Measurements from ENCODE around the gene RPH3AL. TPM values are rescaled to one million over a fixed set of nuclear protein-coding genes. Genes with fewer than 3 reads are reported as not detected.
"Not testable (repeated sequence)": the region's sequence is repeated elsewhere in the genome, so short reads cannot be mapped to it uniquely, and the experiment has no call there.

RPH3AL gene
- polyA plus RNA-seq, 1 donor from 2014 or later = 13.8 TPM

- peaks cover 1% of the 10 kb centered on the region for H3K36me3 Mint-ChIP-seq
These were observed 31.4 kb upstream of the RPH3AL start for GRCh38 chr17:383771-384621.

GRCh38 chr17:382644-383533, 30.3 kb upstream of the RPH3AL start:
- peak overlapping the region; percentile 25 to 82 (median 69) for H3K4me3 Mint-ChIP-seq
- no peaks in the 10 kb centered on the region for H3K9me3 Mint-ChIP-seq
- H3K36me3 Mint-ChIP-seq = no peaks in the 10 kb centered on the region
- H3K27ac Mint-ChIP-seq = no peak overlapping the region
- peaks cover 13% of the 10 kb centered on the region for H3K27me3 Mint-ChIP-seq
- peaks cover 7 to 13% (median 12%) of the 10 kb centered on the region in 3 donors for H3K4me1 Mint-ChIP-seq

More at GRCh38 chr17:383771-384621, 31.4 kb upstream of the RPH3AL start:
- Mint-ChIP-seq H3K27ac (peak overlapping the region in 2 of 3 donors; percentile 20 to 73), H3K4me3 (peak overlapping the region; percentile 22 to 90 (median 86)), H3K4me1 (peaks cover 7 to 13% (median 12%) of the 10 kb centered on the region in 3 donors), H3K9me3 (no peaks in the 10 kb centered on the region), H3K27me3 (peaks cover 15% of the 10 kb centered on the region)

GRCh38 chr17:381941-382643, 29.5 kb upstream of the RPH3AL start:
- peaks cover 12% of the 10 kb centered on the region for H3K27me3 Mint-ChIP-seq
- no peaks in the 10 kb centered on the region for H3K36me3 Mint-ChIP-seq
- peak overlapping the region in 2 of 3 donors; percentile 31 to 47 for H3K27ac Mint-ChIP-seq
- peaks cover 7 to 14% (median 13%) of the 10 kb centered on the region in 3 donors for H3K4me1 Mint-ChIP-seq
- H3K4me3 Mint-ChIP-seq = peak overlapping the region in 2 of 4 donors; percentile 40 to 60
- no peaks in the 10 kb centered on the region for H3K9me3 Mint-ChIP-seq

- H3K4me1 Mint-ChIP-seq = peaks cover 2 to 11% (median 11%) of the 10 kb centered on the region in 3 donors
- H3K4me3 Mint-ChIP-seq = peak overlapping the region in 2 of 4 donors; percentile 53 to 60
- H3K27me3 Mint-ChIP-seq = peaks cover 6% of the 10 kb centered on the region
- H3K9me3 Mint-ChIP-seq = no peaks in the 10 kb centered on the region
- peak overlapping the region; percentile 31 to 47 (median 33) for H3K27ac Mint-ChIP-seq
- H3K36me3 Mint-ChIP-seq = no peaks in the 10 kb centered on the region
These were observed 28.9 kb upstream of the RPH3AL start for GRCh38 chr17:381516-381915.

- Mint-ChIP-seq H3K4me3 (no peak overlapping the region), H3K4me1 (peaks cover 0 to 11% (median 8%) of the 10 kb centered on the region in 3 donors), H3K27me3 (peaks cover 7% of the 10 kb centered on the region), H3K9me3 (no peaks in the 10 kb centered on the region), H3K36me3 (no peaks in the 10 kb centered on the region), H3K27ac (no peak overlapping the region)
These were observed 27.2 kb upstream of the RPH3AL start for GRCh38 chr17:379531-380465.

GRCh38 chr17:378068-378467, 25.5 kb upstream of the RPH3AL start:
- Mint-ChIP-seq H3K27ac (no peak overlapping the region), H3K36me3 (no peaks in the 10 kb centered on the region), H3K27me3 (peaks cover 7% of the 10 kb centered on the region), H3K9me3 (no peaks in the 10 kb centered on the region), H3K4me3 (no peak overlapping the region), H3K4me1 (peaks cover 0 to 7% (median 0%) of the 10 kb centered on the region in 3 donors)

GRCh38 chr17:376936-377863, 24.6 kb upstream of the RPH3AL start:
- Mint-ChIP-seq H3K27me3 (peaks cover 7% of the 10 kb centered on the region), H3K36me3 (no peaks in the 10 kb centered on the region), H3K4me1 (peaks cover 0 to 7% (median 0%) of the 10 kb centered on the region in 3 donors), H3K27ac (no peak overlapping the region), H3K4me3 (no peak overlapping the region), H3K9me3 (no peaks in the 10 kb centered on the region)

GRCh38 chr17:373613-374230, 21.1 kb upstream of the RPH3AL start:
- Mint-ChIP-seq H3K27me3 (peaks cover 7% of the 10 kb centered on the region), H3K36me3 (peaks cover 7% of the 10 kb centered on the region), H3K27ac (no peak overlapping the region), H3K4me3 (no peak overlapping the region), H3K4me1 (peaks cover 0 to 2% (median 0%) of the 10 kb centered on the region in 3 donors), H3K9me3 (peaks cover 0 to under 1% (median under 1%) of the 10 kb centered on the region in 3 donors)

GRCh38 chr17:372157-373152, 19.8 kb upstream of the RPH3AL start:
- Mint-ChIP-seq H3K27me3 (peaks cover 5% of the 10 kb centered on the region), H3K36me3 (peaks cover 9% of the 10 kb centered on the region), H3K9me3 (peaks cover 0 to 8% (median 2%) of the 10 kb centered on the region in 3 donors), H3K4me1 (peaks cover 0 to 6% (median 3%) of the 10 kb centered on the region in 3 donors), H3K27ac (no peak overlapping the region), H3K4me3 (no peak overlapping the region)

GRCh38 chr17:371583-371982, 19.0 kb upstream of the RPH3AL start:
- peaks cover 0 to 6% (median 5%) of the 10 kb centered on the region in 3 donors for H3K4me1 Mint-ChIP-seq
- peaks cover 5% of the 10 kb centered on the region for H3K27me3 Mint-ChIP-seq
- H3K4me3 Mint-ChIP-seq = no peak overlapping the region
- H3K27ac Mint-ChIP-seq = no peak overlapping the region
- H3K36me3 Mint-ChIP-seq = peaks cover 9% of the 10 kb centered on the region
- peaks cover 0 to 8% (median 2%) of the 10 kb centered on the region in 3 donors for H3K9me3 Mint-ChIP-seq

GRCh38 chr17:367656-368055, 15.0 kb upstream of the RPH3AL start:
- H3K9me3 Mint-ChIP-seq, H3K4me1 Mint-ChIP-seq, H3K27ac Mint-ChIP-seq, H3K27me3 Mint-ChIP-seq: not testable (repeated sequence)
- Mint-ChIP-seq H3K36me3 (peaks cover 11% of the 10 kb centered on the region), H3K4me3 (peak overlapping the region in 1 of 4 donors; percentile 9)

Measured in IgD-negative memory B cell (primary cell).